Natural killer cell (primary cell): Measurements from ENCODE around the gene HTR4. TPM values are rescaled to one million over a fixed set of nuclear protein-coding genes. Genes with fewer than 3 reads are reported as not detected.

Experiments
- ATAC-seq, 3 donors: fragments of 150-1000 bp in 2 of 3; fragments of 200-7000 bp in 1 of 3; cut with Tn5 transposase; 1 replicate in 1 of 3; 2 replicates in 2 of 3; pipeline ENCODE4 v1.10.0; 2021; ENCODE audit warnings: mild to moderate bottlenecking in 2 of 3, moderate library complexity in 2 of 3
- DNase-seq, 2 donors: peaks; one replicate each; pipeline versions ENCODE4 v3.0.0 to v3.0.0-alpha.2; 2013 to 2021; ENCODE audit warnings: mixed read lengths in 1 of 2
- H3K27ac ChIP-seq: one replicate; pipeline ENCODE4 v1.5.1; 2013; ENCODE audit warnings: mild to moderate bottlenecking, low read length
- H3K27me3 ChIP-seq: one replicate; pipeline ENCODE4 v1.6.1; 2013; ENCODE audit warnings: low read length; ENCODE audit not compliant: control insufficient read depth, insufficient read depth
- H3K36me3 ChIP-seq: one replicate; pipeline ENCODE4 v1.6.1; 2013; ENCODE audit warnings: low read length; ENCODE audit not compliant: control insufficient read depth, insufficient read depth
- H3K4me1 ChIP-seq: one replicate; pipeline ENCODE4 v1.6.1; 2013; ENCODE audit warnings: low read length; ENCODE audit not compliant: control insufficient read depth, insufficient read depth
- H3K4me3 ChIP-seq: one replicate; pipeline ENCODE4 v1.5.1; 2013; ENCODE audit warnings: low read length
- H3K9me3 ChIP-seq: one replicate; pipeline ENCODE4 v1.6.1; 2013; ENCODE audit warnings: low read length; ENCODE audit not compliant: control insufficient read depth, insufficient read depth
- H3K27ac Mint-ChIP-seq, 2 donors: one replicate each; pipeline ENCODE4 v1.8.0; 2022; ENCODE audit warnings: mild to moderate bottlenecking in 2 of 2, mixed read lengths in 2 of 2, moderate library complexity in 1 of 2
- H3K27me3 Mint-ChIP-seq, 2 donors: one replicate each; pipeline ENCODE4 v1.8.0; 2022; ENCODE audit warnings: low read depth in 2 of 2, mixed read lengths in 2 of 2
- H3K36me3 Mint-ChIP-seq: one replicate; pipeline ENCODE4 v1.8.0; 2022; ENCODE audit warnings: mixed read lengths
- H3K4me1 Mint-ChIP-seq, 2 donors: one replicate each; pipeline ENCODE4 v1.8.0; 2022; ENCODE audit warnings: mixed read lengths in 2 of 2
- H3K4me3 Mint-ChIP-seq: one replicate; pipeline ENCODE4 v1.8.0; 2022; ENCODE audit warnings: mild to moderate bottlenecking, moderate library complexity, mixed read lengths
- H3K9me3 Mint-ChIP-seq, 2 donors: one replicate each; pipeline ENCODE4 v1.8.0; 2022; ENCODE audit warnings: mixed read lengths in 2 of 2
- WGBS: methylation state at CpG from one replicate; pipeline ENCODE4 v1.1.7; 2013; ENCODE audit warnings: missing lambda C conversion rate; ENCODE audit not compliant: insufficient coverage; 5-methylcytosine and 5-hydroxymethylcytosine counted together
- intact Hi-C: fragments of 100-400 bp; cut with micrococcal nuclease; formaldehyde crosslinking; loops from one replicate; pipeline ENCODE4 v1.14.2; 2022
- total RNA-seq, 4 donors: library from RNA; stranded (reverse); fragments of 120-200 nt in 1 of 4; gene quantifications; one replicate each; pipeline versions ENCODE4 v1.2.3 to v1.2.4, GENCODE V29; 2013 to 2022
- TF ChIP-seq, protein P1 (sequence below): fragments of 200-600 bp; IDR thresholded peaks from one replicate; pipeline ENCODE4 v1.8.0; 2022; ENCODE audit warnings: antibody characterized with exemption

HTR4 gene
- total RNA-seq, 3 donors from 2014 or later (not counting 1 experiment from before 2014, with no cell fraction given), result not detected

DNA sequence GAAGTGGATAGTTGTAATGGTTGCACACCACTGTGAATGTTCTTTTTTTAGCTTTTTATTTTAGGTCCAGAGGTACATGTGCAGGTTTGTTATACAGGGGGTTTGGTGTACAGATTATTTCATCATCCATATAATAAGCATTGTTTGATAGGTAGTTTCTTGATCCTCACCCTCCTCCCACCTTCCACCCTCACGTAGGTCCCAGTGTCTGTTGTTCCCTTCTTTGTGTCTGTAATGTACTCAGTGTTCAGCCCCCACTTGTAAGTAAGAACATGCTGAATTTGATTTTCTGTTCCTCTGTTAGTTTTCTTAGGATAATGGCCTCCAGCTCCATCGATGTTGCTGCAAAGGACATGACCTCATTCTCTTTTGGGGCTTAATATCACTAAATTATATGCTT, 99.7 kb downstream of the HTR4 start:
- Histone ChIP-seq H3K36me3 (no peaks in the 10 kb centered on the region), H3K9me3 (no peaks in the 10 kb centered on the region), H3K4me1 (no peaks in the 10 kb centered on the region), H3K4me3 (no peak overlapping the region), H3K27ac (no peak overlapping the region), H3K27me3 (no peaks in the 10 kb centered on the region)
- TF ChIP-seq, protein P1, sequence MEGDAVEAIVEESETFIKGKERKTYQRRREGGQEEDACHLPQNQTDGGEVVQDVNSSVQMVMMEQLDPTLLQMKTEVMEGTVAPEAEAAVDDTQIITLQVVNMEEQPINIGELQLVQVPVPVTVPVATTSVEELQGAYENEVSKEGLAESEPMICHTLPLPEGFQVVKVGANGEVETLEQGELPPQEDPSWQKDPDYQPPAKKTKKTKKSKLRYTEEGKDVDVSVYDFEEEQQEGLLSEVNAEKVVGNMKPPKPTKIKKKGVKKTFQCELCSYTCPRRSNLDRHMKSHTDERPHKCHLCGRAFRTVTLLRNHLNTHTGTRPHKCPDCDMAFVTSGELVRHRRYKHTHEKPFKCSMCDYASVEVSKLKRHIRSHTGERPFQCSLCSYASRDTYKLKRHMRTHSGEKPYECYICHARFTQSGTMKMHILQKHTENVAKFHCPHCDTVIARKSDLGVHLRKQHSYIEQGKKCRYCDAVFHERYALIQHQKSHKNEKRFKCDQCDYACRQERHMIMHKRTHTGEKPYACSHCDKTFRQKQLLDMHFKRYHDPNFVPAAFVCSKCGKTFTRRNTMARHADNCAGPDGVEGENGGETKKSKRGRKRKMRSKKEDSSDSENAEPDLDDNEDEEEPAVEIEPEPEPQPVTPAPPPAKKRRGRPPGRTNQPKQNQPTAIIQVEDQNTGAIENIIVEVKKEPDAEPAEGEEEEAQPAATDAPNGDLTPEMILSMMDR, result no peak
- H3K4me1 Mint-ChIP-seq, result no peaks in the 10 kb centered on the region
- DNase-seq (no peak), ATAC-seq (no peak)
- H3K36me3 Mint-ChIP-seq, result no peaks in the 10 kb centered on the region
- no peak overlapping the region for H3K4me3 Mint-ChIP-seq
- H3K9me3 Mint-ChIP-seq, result no peaks in the 10 kb centered on the region
- H3K27ac Mint-ChIP-seq, result no peak overlapping the region
- peaks cover 7 to 18% of the 10 kb centered on the region in 2 donors for H3K27me3 Mint-ChIP-seq
- 100% methylated on average over 2 of the region's 2 CpGs for WGBS
- intact Hi-C loops, result no loop called here

DNA sequence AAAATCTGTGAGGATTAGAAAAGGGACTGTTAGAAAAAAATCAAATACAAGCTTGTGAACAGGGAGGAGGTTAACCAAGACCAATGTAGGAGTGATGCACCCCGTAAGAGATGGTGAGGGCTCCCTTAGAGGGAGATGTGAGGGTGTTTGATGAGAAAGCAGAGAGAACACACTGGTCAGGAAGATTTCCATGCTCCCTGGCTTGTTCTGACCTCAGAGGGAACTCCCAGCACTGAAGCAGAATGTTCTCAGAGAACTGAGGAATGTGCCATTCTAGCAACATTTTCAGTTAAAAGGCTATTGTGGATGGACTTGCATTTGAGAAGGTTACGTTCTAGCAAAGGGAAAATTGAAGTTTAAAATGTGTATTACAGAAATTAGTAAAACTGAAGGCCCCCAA, 110.6 kb downstream of the HTR4 start:
- WGBS, result 88% methylated on average over 1 of the region's 2 CpGs
- Histone ChIP-seq H3K9me3 (no peaks in the 10 kb centered on the region), H3K4me1 (no peaks in the 10 kb centered on the region), H3K27me3 (peaks cover 2% of the 10 kb centered on the region), H3K4me3 (no peak overlapping the region), H3K36me3 (no peaks in the 10 kb centered on the region), H3K27ac (no peak overlapping the region)
- Mint-ChIP-seq H3K4me3 (no peak overlapping the region), H3K4me1 (no peaks in the 10 kb centered on the region), H3K27ac (no peak overlapping the region), H3K9me3 (peaks cover 0 to 3% of the 10 kb centered on the region in 2 donors), H3K36me3 (no peaks in the 10 kb centered on the region), H3K27me3 (peaks cover 16 to 35% of the 10 kb centered on the region in 2 donors)
- intact Hi-C loops, result no loop called here
- ATAC-seq, result no peak
- no peak for DNase-seq
- TF ChIP-seq, protein P1, result no peak

DNA sequence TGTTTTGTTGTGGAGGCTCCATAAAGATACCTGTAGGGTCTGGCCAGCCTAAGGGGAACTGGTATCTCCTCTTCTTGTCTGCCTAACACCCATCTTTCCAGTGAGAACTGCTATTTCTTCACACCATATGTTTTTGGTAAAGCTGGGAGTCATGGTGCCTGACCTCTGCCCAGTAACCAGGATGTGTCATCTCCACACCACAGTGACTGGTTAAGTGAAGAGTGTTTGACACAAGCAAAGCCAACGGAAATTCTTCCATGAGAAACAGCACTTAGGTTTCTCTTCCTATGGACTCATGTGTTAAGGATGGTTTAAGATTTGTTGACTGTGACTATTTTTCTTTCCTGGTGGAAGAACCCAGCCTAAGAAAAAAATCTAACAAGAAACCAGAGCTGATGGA, 111.5 kb downstream of the HTR4 start:
- H3K27me3 Mint-ChIP-seq, result peaks cover 21 to 36% of the 10 kb centered on the region in 2 donors
- 86% methylated on average over 1 of the region's 1 CpG for WGBS

More for the DNA sequence above, 111.5 kb downstream of the HTR4 start:
- H3K27ac Mint-ChIP-seq, result no peak overlapping the region
- Histone ChIP-seq H3K27ac (no peak overlapping the region), H3K4me1 (no peaks in the 10 kb centered on the region), H3K4me3 (no peak overlapping the region), H3K9me3 (no peaks in the 10 kb centered on the region), H3K27me3 (peaks cover 2% of the 10 kb centered on the region), H3K36me3 (no peaks in the 10 kb centered on the region)
- no peak for DNase-seq
- H3K4me3 Mint-ChIP-seq, result no peak overlapping the region
- H3K4me1 Mint-ChIP-seq, result no peaks in the 10 kb centered on the region
- TF ChIP-seq, protein P1, result no peak
- intact Hi-C loops, result no loop called here
- H3K36me3 Mint-ChIP-seq, result no peaks in the 10 kb centered on the region
- ATAC-seq, result no peak
- peaks cover 0 to 3% of the 10 kb centered on the region in 2 donors for H3K9me3 Mint-ChIP-seq
